Activated naive CD8-positive, alpha-beta T cell treated with anti-CD3 and anti-CD28 coated beads, Interleukin-2, amount 10 ng/mL, durations not matched to agents 7 days and 5 days (primary cell): ENCODE results near the gene TFAP2D. TPM values are rescaled to one million over a fixed set of nuclear protein-coding genes. Genes with fewer than 3 reads are reported as not detected.
A peak's percentile ranks its signal among the peaks of the same experiment; 100 is the strongest.

Experiments used
- ATAC-seq: fragments of 150-1000 bp; cut with Tn5 transposase; one replicate; pipeline ENCODE4 v1.10.0; 2021; ENCODE audit warnings: low read depth, moderate library complexity
- POLR2A ChIA-PET: fragments of 350-600 bp; sonication (Branson Sonifier 250); formaldehyde crosslinking; loops from one replicate; lab custom pipeline; 2021; ENCODE audit warnings: antibody characterized with exemption; lab: Charles Lee
- DNase-seq: peaks from one replicate; pipeline ENCODE4 v3.0.0; 2021
- H3K27ac Mint-ChIP-seq: one replicate; pipeline ENCODE4 v1.8.0; 2022; ENCODE audit warnings: mild to moderate bottlenecking, mixed read lengths
- H3K27me3 Mint-ChIP-seq: one replicate; pipeline ENCODE4 v1.8.0; 2022; ENCODE audit warnings: mild to moderate bottlenecking, moderate library complexity, mixed read lengths
- H3K36me3 Mint-ChIP-seq: one replicate; pipeline ENCODE4 v1.8.0; 2021; ENCODE audit warnings: mild to moderate bottlenecking, mixed read lengths
- H3K4me1 Mint-ChIP-seq: one replicate; pipeline ENCODE4 v1.8.0; 2021; ENCODE audit warnings: mixed read lengths
- H3K4me3 Mint-ChIP-seq: one replicate; pipeline ENCODE4 v1.8.0; 2022; ENCODE audit warnings: mild to moderate bottlenecking, moderate library complexity, mixed read lengths
- H3K9me3 Mint-ChIP-seq: one replicate; pipeline ENCODE4 v1.8.0; 2021; ENCODE audit warnings: mixed read lengths
- total RNA-seq, 2 experiments: library from RNA; stranded (reverse); gene quantifications; one replicate each; pipeline ENCODE4 v1.2.3, GENCODE V29; 2021

TFAP2D gene
- total RNA-seq, 2 experiments from 2014 or later, result not detected

GRCh38 chr6:50817646-50817950 lies 104.3 kb downstream of the TFAP2D start:
- ATAC-seq, result no peak
- Mint-ChIP-seq H3K9me3 (no peaks in the 10 kb centered on the region), H3K4me1 (peaks cover 4% of the 10 kb centered on the region), H3K27ac (no peak overlapping the region), H3K4me3 (no peak overlapping the region), H3K36me3 (peaks cover 1% of the 10 kb centered on the region), H3K27me3 (peaks cover 64% of the 10 kb centered on the region)
- no peak for DNase-seq
- POLR2A ChIA-PET, result no interaction called here

- peaks cover 4% of the 10 kb centered on the region for H3K4me1 Mint-ChIP-seq
- no peak overlapping the region for H3K27ac Mint-ChIP-seq
- POLR2A ChIA-PET, result no interaction called here
- DNase-seq, result no peak
- H3K4me3 Mint-ChIP-seq, result no peak overlapping the region
- H3K27me3 Mint-ChIP-seq, result peaks cover 68% of the 10 kb centered on the region
- H3K36me3 Mint-ChIP-seq, result peaks cover 1% of the 10 kb centered on the region
- no peaks in the 10 kb centered on the region for H3K9me3 Mint-ChIP-seq
- no peak for ATAC-seq
These were observed 104.7 kb downstream of the TFAP2D start for GRCh38 chr6:50818020-50818419.

GRCh38 chr6:50818673-50819072 lies 105.3 kb downstream of the TFAP2D start, which contains the start of gene TFAP2B:
TFAP2B (plus strand) TSS chr6:50818871; CDS start chr6:50818892, 21 bp downstream.
- no peak for ATAC-seq
- peaks cover 74% of the 10 kb centered on the region for H3K27me3 Mint-ChIP-seq
- H3K4me3 Mint-ChIP-seq, result no peak within 1 kb of the TSS
- no peaks in the 10 kb centered on the region for H3K9me3 Mint-ChIP-seq
- DNase-seq, result no peak
- peaks cover 4% of the 10 kb centered on the region for H3K4me1 Mint-ChIP-seq
- H3K36me3 Mint-ChIP-seq, result peaks cover 1% of the 10 kb centered on the region
- H3K27ac Mint-ChIP-seq, result no peak within 1 kb of the TSS
- POLR2A ChIA-PET, result no interaction called here

- peaks cover 78% of the 10 kb centered on the region for H3K27me3 Mint-ChIP-seq
- peaks cover 1% of the 10 kb centered on the region for H3K36me3 Mint-ChIP-seq
- H3K4me3 Mint-ChIP-seq, result no peak overlapping the region
- POLR2A ChIA-PET, result no interaction called here
- H3K27ac Mint-ChIP-seq, result no peak overlapping the region
- no peak for ATAC-seq
- no peak for DNase-seq
- peaks cover 4% of the 10 kb centered on the region for H3K4me1 Mint-ChIP-seq
- H3K9me3 Mint-ChIP-seq, result no peaks in the 10 kb centered on the region
These were observed 106.2 kb downstream of the TFAP2D start for GRCh38 chr6:50819466-50819903.

- H3K27me3 Mint-ChIP-seq, result peaks cover 82% of the 10 kb centered on the region
- peaks cover 4% of the 10 kb centered on the region for H3K4me1 Mint-ChIP-seq
- no peaks in the 10 kb centered on the region for H3K9me3 Mint-ChIP-seq
- DNase-seq (no peak), ATAC-seq (no peak)
- H3K4me3 Mint-ChIP-seq, result peak overlapping the region; percentile 22
- H3K36me3 Mint-ChIP-seq, result peaks cover 1% of the 10 kb centered on the region
- no peak overlapping the region for H3K27ac Mint-ChIP-seq
- POLR2A ChIA-PET, result no interaction called here
These were observed 106.9 kb downstream of the TFAP2D start for GRCh38 chr6:50819904-50820868.

GRCh38 chr6:50820869-50821264 lies 107.5 kb downstream of the TFAP2D start:
- DNase-seq (no peak), ATAC-seq (no peak)
- Mint-ChIP-seq H3K4me3 (no peak overlapping the region), H3K4me1 (peaks cover 4% of the 10 kb centered on the region), H3K36me3 (peaks cover 1% of the 10 kb centered on the region), H3K9me3 (no peaks in the 10 kb centered on the region), H3K27ac (no peak overlapping the region), H3K27me3 (peaks cover 87% of the 10 kb centered on the region)
- POLR2A ChIA-PET, result no interaction called here

- H3K36me3 Mint-ChIP-seq, result peaks cover 1% of the 10 kb centered on the region
- peaks cover 3% of the 10 kb centered on the region for H3K4me1 Mint-ChIP-seq
- H3K4me3 Mint-ChIP-seq, result no peak overlapping the region
- POLR2A ChIA-PET, result no interaction called here
- ATAC-seq, result no peak
- H3K27ac Mint-ChIP-seq, result no peak overlapping the region
- no peak for DNase-seq
- H3K27me3 Mint-ChIP-seq, result peaks cover 91% of the 10 kb centered on the region
- no peaks in the 10 kb centered on the region for H3K9me3 Mint-ChIP-seq
These were observed 108.2 kb downstream of the TFAP2D start for GRCh38 chr6:50821441-50822077.

- H3K27me3 Mint-ChIP-seq, result peaks cover 92% of the 10 kb centered on the region
- no peak overlapping the region for H3K4me3 Mint-ChIP-seq
- POLR2A ChIA-PET, result no interaction called here
- H3K4me1 Mint-ChIP-seq, result peaks cover 3% of the 10 kb centered on the region
- H3K27ac Mint-ChIP-seq, result no peak overlapping the region
- peaks cover 1% of the 10 kb centered on the region for H3K36me3 Mint-ChIP-seq
- DNase-seq, result no peak
- no peak for ATAC-seq
- no peaks in the 10 kb centered on the region for H3K9me3 Mint-ChIP-seq
These were observed 108.8 kb downstream of the TFAP2D start for GRCh38 chr6:50822078-50822476.

Other genes with a start within 250 kb of the TFAP2D start
- gene TFAP2B, start 105.3 kb downstream of the TFAP2D start, total RNA-seq, result not detected